H1 (cell line): ENCODE data around the gene PNPLA8.

ENCODE experiments used
- EZH2 ChIP-seq: fragments of 200-600 bp; sonication (generic); IDR thresholded peaks from 2 replicates; pipeline ENCODE4 v1.7.1; 2012; ENCODE audit warnings: low read depth, mild to moderate bottlenecking, moderate library complexity, low read length, inconsistent platforms; ENCODE audit not compliant: severe bottlenecking
- JUN ChIP-seq: IDR thresholded peaks from 2 replicates; pipeline ENCODE4 v1.6.1; 2011; ENCODE audit warnings: low read depth, mild to moderate bottlenecking, improper control_type of control experiment, low read length
- PHF8 ChIP-seq: fragments of 200-600 bp; sonication (generic); conservative IDR thresholded peaks from 2 replicates; pipeline ENCODE4 v1.7.1; 2012; ENCODE audit warnings: low read depth, mild to moderate bottlenecking, inconsistent platforms, low read length, moderate library complexity
- TBP ChIP-seq: IDR thresholded peaks from 2 replicates; pipeline ENCODE4 v1.6.1; 2011; ENCODE audit warnings: low read depth, low read length, improper control_type of control experiment

GRCh38 chr7:108526768-108527017 is 758 bp upstream of the PNPLA8 start:
- TF ChIP-seq JUN (no peak), EZH2 (no peak), PHF8 (no peak), TBP (no peak)
